T-helper 9 cell (primary cell): Measurements from ENCODE around the gene UBTD2.

Experiments used
- DNase-seq: peaks from one replicate; pipeline ENCODE4 v3.0.0-alpha.2; 2020

UBTD2 gene

DNA sequence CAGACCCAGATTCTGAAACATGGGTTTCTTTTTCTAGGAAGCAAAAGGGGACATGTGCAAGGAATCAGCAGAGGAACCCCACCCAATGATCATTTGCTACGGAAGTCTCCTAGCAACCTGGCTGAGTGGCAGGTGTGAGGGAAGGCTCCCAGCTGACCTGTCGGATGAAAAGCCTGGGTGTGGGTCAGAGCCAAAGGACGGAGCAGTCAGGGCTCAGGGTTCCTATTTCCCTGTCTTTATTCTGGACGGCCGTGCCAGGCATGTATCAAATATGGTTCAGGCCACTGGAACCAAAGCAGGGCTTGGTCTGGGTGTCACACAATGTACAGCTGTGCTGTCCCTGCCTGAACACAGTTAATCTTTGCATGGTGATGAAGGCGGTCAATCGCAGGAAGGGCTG is 115.7 kb downstream of the UBTD2 start:
- no peak for DNase-seq

DNA sequence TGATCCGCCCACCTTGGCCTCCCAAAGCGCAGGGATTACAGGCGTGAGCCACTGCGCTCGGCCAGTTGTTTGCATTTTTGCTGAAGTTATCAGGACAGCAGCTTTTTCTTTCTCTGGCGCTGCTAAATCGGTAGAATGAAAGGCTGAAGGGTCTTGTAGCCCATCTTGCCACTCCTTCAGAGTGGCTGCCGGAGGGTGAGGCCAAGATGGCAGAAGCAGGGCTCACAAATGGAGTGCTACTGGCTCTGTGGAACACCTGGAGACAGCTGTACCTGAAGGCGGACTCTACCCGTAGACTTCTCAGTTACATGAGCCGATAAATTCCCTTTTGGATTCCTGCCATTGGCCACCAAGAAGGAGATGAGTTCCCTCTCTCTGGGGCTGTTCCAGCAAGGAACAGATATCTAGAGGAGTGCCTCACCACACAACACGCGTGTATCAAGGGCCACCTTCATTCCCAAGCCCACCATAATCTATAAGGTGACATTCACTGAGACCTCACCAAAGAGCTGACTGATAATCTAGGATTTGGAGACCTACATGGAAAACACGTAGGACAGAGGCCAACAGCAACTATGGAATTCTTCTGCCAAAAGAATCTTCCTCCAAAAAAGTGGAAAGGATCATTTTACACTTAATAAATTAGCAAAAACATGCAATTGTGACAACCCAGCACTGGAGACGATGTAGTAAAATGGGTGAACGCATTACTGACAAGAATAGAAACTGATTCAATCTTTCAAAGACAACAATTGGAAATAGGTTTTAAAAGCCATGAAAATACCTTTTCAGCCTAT is 117.3 kb downstream of the UBTD2 start:
- no peak for DNase-seq

DNA sequence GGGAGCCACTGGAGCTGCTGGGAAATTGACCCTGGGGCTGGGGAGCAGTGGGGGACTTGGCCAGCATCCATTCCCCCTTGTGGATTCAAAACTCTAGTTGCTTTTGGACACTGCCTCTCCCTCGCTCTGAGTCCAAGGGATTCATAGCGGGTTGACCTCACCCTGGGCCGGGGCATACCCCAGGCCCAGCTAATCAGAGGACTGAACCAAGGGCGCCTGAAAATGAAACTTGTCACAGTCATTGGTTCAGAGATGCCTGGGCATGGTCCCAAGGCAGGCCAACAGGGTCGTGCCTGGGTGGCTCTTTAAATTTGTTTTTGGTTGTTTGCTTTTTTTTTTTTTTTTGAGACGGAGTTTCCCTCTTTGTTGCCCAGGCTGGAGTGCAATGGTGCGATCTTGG is 118.1 kb downstream of the UBTD2 start:
- DNase-seq: no peak

DNA sequence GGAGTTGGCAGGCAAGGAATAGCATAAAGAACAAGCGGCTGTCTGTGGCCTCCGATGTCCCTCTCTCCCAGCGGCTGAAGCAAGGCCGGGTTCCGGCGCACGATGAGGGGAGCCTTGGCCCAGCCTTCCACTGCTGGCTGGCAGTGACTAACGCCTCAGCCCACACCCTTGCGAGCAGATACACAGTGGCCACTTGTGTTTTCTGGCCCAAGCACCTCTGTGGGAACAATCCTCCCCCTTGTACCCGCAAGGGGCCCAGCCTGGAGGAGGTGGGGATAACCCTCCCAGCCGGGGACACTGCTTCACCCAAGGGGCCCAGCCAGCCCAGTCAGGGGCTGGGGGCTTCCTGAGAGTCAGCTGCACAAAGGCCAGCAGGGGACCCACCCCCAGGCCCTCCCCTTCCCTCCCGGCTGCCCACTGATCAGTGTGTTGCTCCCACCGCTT is 118.8 kb downstream of the UBTD2 start:
- no peak for DNase-seq

DNA sequence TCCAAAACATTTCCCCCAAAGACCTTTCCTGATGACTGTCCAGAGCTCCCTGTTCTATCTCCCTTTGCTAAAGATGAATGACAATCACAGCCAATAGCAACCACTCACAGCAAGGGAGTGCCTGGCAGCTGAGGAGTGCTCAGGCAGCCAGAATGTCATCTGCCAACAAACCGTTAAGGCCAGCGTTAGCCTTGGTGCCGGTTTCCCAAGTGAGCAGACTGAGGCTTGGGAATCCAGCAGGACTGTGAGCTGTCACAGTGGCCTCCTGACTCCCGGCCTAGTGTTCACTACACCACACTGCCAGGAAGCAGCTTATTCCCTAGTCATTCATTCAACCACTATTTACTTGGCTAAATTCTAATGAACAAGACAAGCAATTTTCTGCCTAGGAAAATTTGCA is 120.2 kb downstream of the UBTD2 start:
- no peak for DNase-seq

DNA sequence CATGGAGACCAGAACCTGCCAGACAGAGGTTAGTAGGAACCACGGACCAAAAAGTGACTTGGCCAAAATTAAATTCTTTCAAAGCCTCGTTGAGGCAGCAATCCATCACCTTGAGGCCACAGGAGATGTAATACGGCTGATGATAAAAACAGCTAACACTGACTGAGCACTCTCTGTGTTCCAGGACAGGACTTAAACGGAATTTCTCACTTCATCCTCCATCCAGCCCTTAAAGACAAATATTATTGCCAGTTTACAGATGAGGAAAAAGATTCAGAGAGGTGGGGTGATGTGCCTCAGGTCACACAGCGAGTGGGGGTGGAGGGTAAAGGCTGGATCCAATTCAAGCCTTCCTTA is 120.6 kb downstream of the UBTD2 start:
- no peak for DNase-seq

DNA sequence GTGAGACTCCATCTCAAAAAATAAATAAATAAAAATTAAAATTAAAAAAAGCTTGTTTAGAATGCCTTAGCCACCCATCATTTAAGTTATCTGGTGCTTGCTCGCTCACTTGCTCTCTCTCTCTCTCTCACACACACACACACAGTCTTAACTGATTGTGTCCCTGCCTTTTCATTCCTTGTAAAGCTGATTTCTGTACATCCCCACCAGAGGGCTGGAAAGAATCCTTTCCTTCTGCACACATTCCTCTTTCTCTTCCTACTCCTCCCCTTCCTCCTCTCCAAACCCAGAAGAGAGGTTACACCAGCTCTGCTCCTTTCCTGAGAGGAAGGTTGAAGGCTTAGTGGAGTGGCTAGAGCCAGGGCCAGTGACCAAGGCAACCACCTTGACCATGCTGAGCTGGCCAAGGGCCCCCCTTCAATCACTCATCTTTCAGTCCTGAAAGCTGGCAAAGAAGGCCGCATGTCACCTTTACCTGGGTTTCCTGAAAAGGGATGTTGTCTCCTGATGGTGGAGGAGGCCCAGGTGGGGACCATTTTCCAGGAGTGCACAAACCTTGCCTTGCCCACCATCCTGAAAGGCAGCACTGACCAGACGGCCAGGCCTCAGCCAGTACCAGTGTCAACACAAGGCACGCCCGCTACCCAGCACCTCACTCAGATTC is 121.1 kb downstream of the UBTD2 start:
- DNase-seq: no peak

DNA sequence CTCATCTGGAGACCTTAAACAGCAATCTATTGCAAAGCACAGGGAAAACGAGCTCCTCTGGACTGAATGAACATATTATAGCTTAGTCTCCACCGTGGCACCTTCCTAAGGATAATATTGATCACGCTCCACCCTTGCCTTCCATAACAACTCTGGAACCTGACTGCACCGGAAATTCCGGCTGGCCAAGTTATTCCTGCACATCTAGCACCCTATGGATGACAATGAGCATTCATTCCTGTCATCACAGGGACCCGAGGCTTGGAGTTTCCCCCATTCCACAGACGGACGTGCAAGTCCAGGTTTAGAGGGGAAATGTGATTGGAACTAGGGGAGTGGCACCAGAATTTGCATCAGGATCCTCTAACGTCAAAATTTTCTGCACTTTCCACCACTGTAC is 123.1 kb downstream of the UBTD2 start:
- DNase-seq: no peak
